ENCODE measurements around the gene ZMYND8.

DNA sequence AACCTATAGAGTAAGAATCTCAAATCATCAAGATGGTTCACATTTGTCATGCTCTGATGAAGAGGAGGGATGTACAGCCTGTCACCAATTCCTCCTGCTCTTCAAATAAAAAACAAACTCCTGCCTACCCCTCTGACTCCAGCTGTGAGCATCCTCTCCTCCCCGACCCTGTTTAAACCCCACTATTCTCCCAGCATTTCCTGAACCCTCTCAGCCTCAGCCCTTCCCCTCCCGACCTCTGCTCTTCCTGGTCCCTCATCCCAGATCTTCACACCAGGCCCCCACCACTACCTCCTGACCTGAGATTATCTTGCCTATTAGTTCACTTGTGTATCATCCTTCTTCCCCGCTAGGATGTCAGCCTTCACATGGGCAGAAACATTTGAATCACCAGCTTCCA lies 75.8 kb downstream of the ZMYND8 start:
- TF ChIP-seq, protein P1, sequence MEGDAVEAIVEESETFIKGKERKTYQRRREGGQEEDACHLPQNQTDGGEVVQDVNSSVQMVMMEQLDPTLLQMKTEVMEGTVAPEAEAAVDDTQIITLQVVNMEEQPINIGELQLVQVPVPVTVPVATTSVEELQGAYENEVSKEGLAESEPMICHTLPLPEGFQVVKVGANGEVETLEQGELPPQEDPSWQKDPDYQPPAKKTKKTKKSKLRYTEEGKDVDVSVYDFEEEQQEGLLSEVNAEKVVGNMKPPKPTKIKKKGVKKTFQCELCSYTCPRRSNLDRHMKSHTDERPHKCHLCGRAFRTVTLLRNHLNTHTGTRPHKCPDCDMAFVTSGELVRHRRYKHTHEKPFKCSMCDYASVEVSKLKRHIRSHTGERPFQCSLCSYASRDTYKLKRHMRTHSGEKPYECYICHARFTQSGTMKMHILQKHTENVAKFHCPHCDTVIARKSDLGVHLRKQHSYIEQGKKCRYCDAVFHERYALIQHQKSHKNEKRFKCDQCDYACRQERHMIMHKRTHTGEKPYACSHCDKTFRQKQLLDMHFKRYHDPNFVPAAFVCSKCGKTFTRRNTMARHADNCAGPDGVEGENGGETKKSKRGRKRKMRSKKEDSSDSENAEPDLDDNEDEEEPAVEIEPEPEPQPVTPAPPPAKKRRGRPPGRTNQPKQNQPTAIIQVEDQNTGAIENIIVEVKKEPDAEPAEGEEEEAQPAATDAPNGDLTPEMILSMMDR (IDR thresholded peaks at IDR 0.05; ENCODE audit: low read length), result no peak
- TF ChIP-seq EZH2 (IDR thresholded peaks at IDR 0.05; ENCODE audit: borderline replicate concordance, low read length), result no peak

All from OCI-LY1 (cell line).